Activated naive CD4-positive, alpha-beta T cell treated with anti-CD3 and anti-CD28 coated beads, Interleukin-2, amount 50 U/mL, for 24 hours (primary cell): ENCODE results near the gene HES5.
A peak's percentile ranks its signal among the peaks of the same experiment; 100 is the strongest.
"Not testable (repeated sequence)": the region's sequence is repeated elsewhere in the genome, so short reads cannot be mapped to it uniquely, and the experiment has no call there.

Source experiments
- H3K27ac Mint-ChIP-seq: one replicate; pipeline ENCODE4 v1.8.0; 2021; ENCODE audit warnings: mild to moderate bottlenecking, mixed read lengths
- H3K27me3 Mint-ChIP-seq: one replicate; pipeline ENCODE4 v1.8.0; 2021; ENCODE audit warnings: mixed read lengths
- H3K36me3 Mint-ChIP-seq: one replicate; pipeline ENCODE4 v1.8.0; 2021; ENCODE audit warnings: mixed read lengths
- H3K4me1 Mint-ChIP-seq: one replicate; pipeline ENCODE4 v1.8.0; 2021; ENCODE audit warnings: mixed read lengths
- H3K4me3 Mint-ChIP-seq: one replicate; pipeline ENCODE4 v1.8.0; 2021; ENCODE audit warnings: mild to moderate bottlenecking, mixed read lengths
- H3K9me3 Mint-ChIP-seq: one replicate; pipeline ENCODE4 v1.8.0; 2021; ENCODE audit warnings: mixed read lengths

Gene HES5

DNA sequence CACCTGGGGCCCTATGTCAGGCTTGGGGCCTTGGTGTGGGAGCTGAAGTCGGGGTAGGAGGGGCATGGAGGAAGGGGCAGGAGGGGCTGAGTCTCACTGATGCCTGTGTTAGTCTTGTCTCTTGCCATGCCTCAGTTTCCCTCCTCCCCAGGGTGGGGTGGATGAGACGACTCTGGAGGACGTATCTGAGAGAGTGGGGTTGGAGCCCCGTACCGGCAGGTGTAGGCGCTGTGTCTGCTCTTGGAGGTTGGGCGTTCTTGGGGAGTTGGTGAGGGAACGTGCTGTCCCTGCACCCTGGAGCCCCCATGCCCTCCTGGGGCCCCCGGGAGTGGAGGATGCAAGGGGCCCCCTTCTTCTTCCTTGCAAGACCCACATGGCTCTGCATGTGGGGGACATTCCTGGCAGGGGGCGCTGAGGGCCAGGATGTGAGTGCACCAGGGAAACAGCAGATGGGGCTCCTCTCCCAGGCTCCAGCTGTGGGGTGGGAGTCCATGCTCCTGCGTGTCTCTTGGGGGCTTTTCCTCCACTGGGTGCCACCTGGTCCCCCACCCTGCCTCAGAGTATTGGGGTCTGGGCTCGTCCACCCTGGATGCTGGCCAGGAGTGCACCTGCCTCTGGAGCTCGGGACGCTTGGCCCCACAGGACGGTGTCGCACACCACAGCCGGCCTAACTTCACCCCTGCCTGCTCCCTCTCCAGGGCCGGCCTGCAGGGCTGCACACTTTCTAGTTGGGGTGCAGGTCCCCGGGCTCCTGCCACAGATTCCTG, 24.7 kb upstream of the HES5 start:
- Mint-ChIP-seq H3K4me1 (peaks cover 31% of the 10 kb centered on the region), H3K9me3 (no peaks in the 10 kb centered on the region), H3K4me3 (peak overlapping the region; percentile 94), H3K36me3 (no peaks in the 10 kb centered on the region), H3K27ac (peak overlapping the region; percentile 59), H3K27me3 (no peaks in the 10 kb centered on the region)

DNA sequence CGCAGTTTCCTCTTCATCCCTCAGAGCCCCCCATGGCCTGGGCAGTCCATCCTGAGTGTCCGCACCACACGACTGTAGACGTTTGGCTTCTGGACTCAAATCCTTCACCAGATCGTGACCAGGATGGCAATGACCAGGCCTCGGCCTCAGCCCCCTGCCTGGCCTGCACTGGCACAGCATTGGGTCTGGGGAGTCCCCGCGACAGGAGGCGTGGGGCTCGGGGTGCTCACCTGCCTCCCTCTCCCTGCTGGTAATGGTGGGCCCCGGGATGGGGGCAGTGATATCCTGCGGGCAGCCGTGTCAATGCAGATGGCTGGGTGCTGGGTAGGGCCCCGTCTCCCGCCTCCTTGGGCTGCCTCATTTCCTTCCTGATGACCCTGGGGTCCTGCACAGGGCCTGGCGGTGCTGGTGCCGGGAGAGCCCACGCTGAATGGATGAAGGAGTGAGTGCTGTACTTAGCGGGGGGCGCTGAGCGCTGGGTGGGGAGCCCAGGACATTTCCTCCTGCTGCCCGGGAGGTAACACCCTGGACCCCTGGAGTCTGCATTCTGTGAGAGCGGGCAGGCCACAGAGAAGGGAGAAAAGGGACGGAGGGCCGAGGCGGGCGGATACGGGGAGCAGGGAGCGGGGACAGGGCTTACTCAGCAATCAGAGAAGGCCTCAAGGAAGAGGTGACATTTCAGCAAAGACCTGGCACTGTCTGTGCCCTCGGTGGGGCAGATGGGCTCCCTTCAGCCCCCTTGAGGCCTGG, 24.0 kb upstream of the HES5 start:
- Mint-ChIP-seq H3K4me1 (peaks cover 31% of the 10 kb centered on the region), H3K36me3 (no peaks in the 10 kb centered on the region), H3K27me3 (no peaks in the 10 kb centered on the region), H3K9me3 (no peaks in the 10 kb centered on the region), H3K27ac (no peak overlapping the region), H3K4me3 (no peak overlapping the region)

DNA sequence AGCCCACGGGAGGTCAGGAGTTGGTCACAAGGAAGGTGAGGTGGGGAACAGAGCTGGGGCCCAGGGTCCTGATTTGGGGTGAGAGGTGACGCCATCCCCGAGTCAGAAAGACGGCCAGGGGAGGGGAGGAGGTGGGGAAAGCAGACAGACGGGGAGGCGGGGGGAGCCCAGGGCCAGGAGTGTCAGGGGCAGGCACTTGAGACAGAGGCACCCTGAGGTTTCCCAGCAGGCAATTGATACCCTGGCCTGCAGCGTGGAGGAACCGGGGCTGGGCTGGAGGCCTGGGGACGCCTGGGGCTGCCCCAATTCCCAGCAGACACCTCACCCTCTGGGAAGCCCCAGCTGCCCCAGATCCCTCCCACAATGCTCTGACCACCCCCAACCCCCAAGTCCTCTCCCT, 23.0 kb upstream of the HES5 start:
- H3K4me3 Mint-ChIP-seq, H3K27me3 Mint-ChIP-seq, H3K9me3 Mint-ChIP-seq, H3K27ac Mint-ChIP-seq, H3K36me3 Mint-ChIP-seq: not testable (repeated sequence)
- peaks cover 31% of the 10 kb centered on the region for H3K4me1 Mint-ChIP-seq

DNA sequence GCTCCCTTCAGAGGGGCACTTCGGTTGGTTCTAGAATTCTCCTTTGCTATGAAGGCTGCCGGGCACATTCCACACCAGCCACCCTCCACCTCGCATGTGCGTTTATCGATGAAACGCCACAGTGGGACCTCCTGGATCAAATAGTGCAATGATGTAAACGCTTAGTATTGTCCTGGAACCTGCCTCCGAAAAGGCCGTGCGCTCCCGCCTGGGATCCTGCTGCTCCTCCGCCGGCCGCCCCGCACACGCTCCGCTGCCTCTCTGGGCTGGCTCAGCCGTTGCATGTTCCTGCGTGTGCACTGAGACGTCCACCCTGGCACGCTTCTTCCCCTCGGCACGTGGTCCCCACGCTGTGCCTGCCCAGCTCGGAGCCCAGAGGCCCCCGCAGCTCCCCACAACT, 22.1 kb upstream of the HES5 start:
- no peak overlapping the region for H3K27ac Mint-ChIP-seq
- H3K36me3 Mint-ChIP-seq, result no peaks in the 10 kb centered on the region
- H3K4me1 Mint-ChIP-seq, result peaks cover 25% of the 10 kb centered on the region
- H3K4me3 Mint-ChIP-seq, result no peak overlapping the region
- no peaks in the 10 kb centered on the region for H3K9me3 Mint-ChIP-seq
- no peaks in the 10 kb centered on the region for H3K27me3 Mint-ChIP-seq

DNA sequence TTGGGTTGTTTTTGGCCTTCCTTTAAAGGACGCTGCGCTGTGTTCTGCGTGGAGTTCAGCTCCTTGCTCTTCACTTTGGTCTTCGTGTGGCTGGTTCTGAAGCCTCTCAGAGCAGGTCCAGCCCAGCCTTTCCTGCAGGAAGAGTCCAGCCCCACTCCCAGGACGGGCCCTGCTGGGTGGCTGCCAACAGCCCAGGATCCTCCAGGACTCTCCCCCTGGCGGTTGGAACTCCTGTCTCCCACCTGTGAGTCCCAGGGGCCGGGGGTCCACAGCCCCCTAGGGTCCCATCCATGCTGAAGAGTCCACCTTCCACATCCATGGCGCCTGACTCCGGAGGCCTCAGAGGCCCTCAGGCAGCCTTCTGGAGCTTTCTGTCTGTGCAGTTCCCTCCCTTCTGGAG, 21.5 kb upstream of the HES5 start:
- Mint-ChIP-seq H3K4me1 (peaks cover 24% of the 10 kb centered on the region), H3K27ac (peak overlapping the region; percentile 17)
- H3K27me3 Mint-ChIP-seq, H3K36me3 Mint-ChIP-seq, H3K4me3 Mint-ChIP-seq, H3K9me3 Mint-ChIP-seq: not testable (repeated sequence)

DNA sequence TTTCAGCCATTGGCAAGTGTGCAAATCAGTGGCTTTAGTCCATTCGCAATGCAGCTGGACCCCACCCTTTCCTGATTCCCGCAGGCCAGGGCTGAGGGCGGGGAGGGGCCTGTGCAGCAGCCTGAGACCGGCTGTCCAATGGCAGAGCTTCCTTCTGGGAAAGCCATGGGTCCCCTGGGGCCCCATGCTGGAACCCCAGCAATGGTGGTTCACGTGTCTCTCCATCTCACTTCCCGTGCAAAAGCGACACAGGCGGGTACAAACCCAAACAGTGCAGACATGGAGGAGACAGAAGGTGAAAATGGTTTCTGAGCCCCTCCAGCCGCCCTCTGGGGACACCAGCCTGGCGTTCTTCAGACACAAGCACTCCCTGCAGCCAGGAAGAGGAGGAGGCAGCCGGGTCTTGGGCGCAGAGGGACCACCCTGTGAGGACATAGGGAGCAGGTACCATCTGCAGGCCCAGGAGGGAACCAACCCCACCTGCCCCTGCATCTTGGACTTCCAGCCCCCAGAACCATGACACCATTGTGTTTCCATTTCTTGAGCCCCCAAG, 20.3 kb upstream of the HES5 start:
- peaks cover 17% of the 10 kb centered on the region for H3K4me1 Mint-ChIP-seq
- not testable (repeated sequence) for H3K9me3 Mint-ChIP-seq, H3K4me3 Mint-ChIP-seq, H3K27ac Mint-ChIP-seq, H3K36me3 Mint-ChIP-seq, H3K27me3 Mint-ChIP-seq

DNA sequence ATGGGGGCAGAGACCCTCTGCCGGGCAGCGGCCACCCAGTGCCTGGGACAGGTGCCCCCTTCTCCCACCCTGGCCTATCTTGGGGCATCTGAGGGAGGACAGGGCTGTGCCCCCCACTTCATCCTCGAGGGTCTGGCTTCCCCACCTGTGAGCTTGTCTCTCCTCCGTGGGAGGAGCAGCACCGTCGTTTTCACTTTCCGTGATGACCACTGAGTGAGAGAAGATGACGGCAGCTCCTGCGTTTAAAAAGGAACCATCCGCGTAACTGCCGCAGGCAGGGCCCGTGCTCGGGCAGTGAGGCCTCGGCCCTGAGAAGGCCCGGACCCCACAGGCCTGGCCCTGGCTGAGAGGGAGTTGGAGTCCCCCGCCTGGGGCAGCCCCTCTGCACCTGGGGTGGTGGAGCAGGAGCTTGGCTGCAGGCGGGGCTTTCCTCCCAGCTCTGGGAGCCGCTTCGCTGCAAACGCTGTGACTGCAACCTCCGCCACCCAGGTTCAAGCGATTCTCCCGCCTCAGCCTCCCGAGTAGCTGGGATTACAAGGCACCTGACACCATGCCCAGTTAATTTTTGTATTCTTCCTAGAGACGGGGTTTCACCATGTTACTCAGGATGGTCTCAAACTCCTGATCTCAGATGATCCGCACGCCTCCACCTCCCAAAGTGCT, 19.4 kb upstream of the HES5 start:
- not testable (repeated sequence) for H3K4me3 Mint-ChIP-seq, H3K36me3 Mint-ChIP-seq

DNA sequence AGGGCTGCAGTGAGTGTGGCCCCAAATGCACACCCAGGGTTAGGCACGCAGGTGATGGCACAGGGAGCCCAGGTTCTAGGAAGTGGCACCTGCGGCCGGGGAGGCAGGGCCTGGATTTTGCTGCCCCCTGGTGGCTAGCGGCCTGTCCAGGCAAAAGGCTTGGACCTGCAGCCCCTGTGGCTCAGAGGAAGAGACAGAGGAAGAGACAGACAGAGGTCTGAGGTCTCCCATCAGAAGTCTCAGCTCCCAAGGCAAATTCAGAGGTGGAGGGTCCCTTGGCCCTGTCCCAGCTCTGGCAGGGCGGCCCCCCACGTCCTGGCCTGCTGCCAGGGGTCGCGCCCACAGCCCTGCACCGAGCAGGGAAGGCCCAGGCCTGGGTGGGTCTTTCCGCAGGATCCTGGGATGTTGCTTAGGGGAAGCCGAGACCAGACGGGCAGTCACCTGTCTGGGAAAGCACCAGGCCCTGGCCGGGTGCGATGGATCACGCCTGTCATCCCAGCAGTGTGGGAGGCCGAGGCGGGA, 18.1 kb upstream of the HES5 start:
- Mint-ChIP-seq H3K27me3 (no peaks in the 10 kb centered on the region), H3K4me1 (peaks cover 13% of the 10 kb centered on the region), H3K4me3 (peak overlapping the region; percentile 84), H3K9me3 (no peaks in the 10 kb centered on the region), H3K27ac (peak overlapping the region; percentile 95), H3K36me3 (no peaks in the 10 kb centered on the region)

More for the DNA sequence above, 19.4 kb upstream of the HES5 start:
- H3K27ac Mint-ChIP-seq, result peak overlapping the region; percentile 95
- not testable (repeated sequence) for H3K27me3 Mint-ChIP-seq, H3K9me3 Mint-ChIP-seq
- H3K4me1 Mint-ChIP-seq, result peaks cover 11% of the 10 kb centered on the region

DNA sequence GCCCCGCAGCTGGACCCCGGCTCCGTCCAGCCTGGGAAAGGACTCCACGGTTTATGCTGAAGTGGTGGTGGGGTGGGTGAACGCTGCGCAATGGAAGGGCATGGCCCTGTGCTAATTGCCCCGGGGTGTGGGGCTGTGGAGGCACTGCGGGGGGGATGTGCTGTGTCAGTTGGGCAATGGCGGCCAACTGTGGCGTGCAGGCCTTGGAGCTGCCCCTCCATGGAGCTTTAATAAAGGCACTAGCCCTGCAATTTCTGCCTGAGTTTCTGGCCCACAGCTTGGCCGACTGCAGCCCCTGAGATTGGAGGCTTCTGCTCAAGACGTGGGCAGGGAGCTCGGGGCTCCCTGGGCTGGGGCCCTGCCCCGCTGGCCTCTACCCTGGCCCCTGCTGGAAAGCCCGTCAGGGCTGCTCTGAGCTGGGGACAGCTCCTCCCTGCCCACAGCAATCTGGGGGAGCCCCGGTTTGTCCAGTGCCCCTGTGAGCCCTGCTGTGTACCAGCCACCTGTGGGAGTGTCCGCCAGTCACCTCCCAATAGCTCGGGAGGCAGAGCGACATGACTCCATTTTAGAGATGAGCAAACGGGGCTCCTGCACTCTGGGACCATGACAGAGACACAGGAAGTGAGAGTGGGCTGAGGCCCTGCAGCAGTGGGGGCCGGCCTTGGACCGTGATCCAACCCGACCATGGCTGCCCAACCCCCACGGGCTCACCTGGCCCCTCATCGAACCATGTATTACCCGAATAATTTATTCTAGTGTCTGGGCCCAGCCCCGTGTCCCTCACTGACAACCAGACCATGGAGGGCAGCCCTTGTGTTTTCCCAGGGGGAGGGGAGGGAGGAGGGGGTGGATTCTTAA, 17.4 kb upstream of the HES5 start:
- H3K9me3 Mint-ChIP-seq, result no peaks in the 10 kb centered on the region
- no peaks in the 10 kb centered on the region for H3K36me3 Mint-ChIP-seq
- peak overlapping the region; percentile 84 for H3K4me3 Mint-ChIP-seq
- peaks cover 13% of the 10 kb centered on the region for H3K4me1 Mint-ChIP-seq
- H3K27me3 Mint-ChIP-seq, result no peaks in the 10 kb centered on the region
- peak overlapping the region; percentile 77 for H3K27ac Mint-ChIP-seq

DNA sequence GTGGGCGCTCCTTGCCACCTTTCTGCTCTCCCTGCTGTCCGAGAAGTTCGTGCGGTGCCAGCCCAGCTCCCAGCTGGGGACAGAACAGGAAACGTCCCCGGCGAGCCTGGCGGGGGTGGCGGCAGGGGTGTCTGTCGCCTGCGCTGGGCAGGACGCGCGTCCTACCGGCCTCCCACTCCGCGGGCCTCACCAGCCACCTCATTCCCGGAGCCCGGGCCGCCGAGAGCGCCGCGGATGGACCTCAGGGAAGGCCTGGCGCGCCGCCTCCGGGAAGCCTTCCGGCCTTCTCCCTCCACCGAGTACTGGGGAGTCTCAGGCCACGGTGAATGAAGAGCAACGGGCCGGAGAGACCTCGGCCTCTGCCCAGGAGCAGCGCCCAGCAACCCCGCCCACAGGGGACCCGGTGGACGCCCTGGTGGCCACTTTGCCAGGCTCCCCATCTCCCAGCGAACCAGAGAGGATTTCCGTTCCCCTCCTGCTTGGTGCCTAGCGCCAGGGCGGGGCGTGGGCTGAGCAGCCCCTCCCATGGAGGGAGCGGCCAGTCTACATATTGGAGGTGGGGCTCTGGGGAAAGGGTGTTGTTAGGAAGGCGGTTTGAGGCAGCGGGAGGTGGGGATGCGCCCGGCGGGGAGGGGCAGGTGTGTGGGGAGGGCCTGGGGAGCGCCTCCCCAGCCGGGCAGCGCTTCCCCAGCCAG, 16.6 kb upstream of the HES5 start:
- no peaks in the 10 kb centered on the region for H3K36me3 Mint-ChIP-seq
- no peaks in the 10 kb centered on the region for H3K9me3 Mint-ChIP-seq
- H3K27me3 Mint-ChIP-seq, result no peaks in the 10 kb centered on the region
- peaks cover 19% of the 10 kb centered on the region for H3K4me1 Mint-ChIP-seq
- peak overlapping the region; percentile 85 for H3K27ac Mint-ChIP-seq
- peak overlapping the region; percentile 84 for H3K4me3 Mint-ChIP-seq

DNA sequence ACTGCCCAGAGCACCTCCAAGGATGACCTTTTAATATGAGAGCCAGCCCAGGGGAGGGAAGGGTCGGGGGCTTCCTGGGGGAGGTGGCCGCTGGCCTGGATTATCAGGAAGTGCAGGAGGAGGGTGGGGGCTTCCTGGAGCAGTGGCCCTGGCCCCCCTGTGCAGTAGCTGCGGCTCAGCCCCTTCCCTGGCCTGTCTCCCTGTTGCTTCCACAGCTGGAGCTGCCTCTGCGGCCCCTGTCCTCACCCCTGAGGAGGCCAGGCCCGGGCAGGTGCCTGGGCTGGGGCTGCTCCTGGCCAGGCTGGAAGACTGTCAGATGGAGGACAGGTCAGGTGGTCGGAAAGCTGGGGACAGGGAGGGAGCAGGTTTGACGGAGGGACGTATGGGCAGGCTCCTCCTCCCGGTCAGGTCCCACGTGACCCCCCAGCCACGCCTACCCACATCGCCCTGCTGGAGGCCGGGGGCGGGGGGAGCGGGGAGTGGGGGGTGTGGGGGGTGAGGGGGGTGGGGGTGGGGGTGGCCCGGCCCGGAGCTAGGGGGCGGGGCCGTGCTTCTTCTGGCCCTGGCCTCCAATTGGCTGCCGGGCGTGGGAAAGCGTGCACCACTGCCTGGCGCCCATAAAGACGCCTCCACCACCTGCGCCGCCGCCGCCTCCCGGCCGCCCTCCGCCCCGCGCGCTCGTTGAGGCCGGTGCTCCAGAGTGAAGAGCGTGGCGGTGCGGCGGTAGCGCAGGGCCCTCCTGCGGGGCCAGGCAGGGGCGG, 15.9 kb upstream of the HES5 start:
- no peaks in the 10 kb centered on the region for H3K36me3 Mint-ChIP-seq
- peaks cover 26% of the 10 kb centered on the region for H3K4me1 Mint-ChIP-seq
- H3K4me3 Mint-ChIP-seq, result peak overlapping the region; percentile 84
- H3K9me3 Mint-ChIP-seq, result no peaks in the 10 kb centered on the region
- H3K27me3 Mint-ChIP-seq, result no peaks in the 10 kb centered on the region
- no peak overlapping the region for H3K27ac Mint-ChIP-seq

DNA sequence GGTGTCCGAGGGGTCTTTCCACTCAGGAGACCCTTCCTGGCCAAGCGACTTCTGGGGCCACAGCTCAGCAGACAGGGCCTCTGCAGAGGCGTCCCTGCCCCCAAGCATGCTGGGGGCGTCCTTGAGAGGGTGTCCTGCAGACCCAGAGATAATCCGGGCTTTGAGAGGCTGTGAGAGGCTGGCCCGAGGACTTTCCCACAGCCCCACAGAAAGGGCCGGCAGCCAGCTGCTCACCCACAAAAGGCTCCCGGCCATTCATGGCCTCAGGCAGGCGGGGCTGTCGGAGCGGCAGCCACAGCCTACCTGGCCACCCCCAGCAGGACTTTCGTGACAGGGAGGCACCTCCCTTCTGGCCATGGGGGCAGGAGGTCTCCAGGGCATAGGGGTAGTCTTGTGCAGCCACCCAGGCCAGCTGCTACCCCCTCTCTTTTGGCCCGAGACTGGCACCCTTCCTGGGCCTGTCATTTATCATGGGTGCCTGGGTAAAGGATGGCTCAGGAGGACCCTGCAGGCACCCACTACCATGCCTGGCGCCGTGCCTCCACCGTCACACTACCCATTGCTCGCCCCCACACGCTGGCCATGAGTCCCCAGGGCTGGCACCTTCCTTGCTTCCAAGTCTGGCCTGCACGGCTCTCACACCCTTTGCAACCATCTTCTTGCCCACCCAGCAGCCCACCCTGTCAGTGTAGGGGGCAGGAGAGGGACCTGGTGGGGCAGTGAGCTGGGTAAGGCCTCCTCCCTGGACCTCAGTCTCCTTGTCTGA, 15.0 kb upstream of the HES5 start:
- peaks cover 26% of the 10 kb centered on the region for H3K4me1 Mint-ChIP-seq
- H3K9me3 Mint-ChIP-seq, result no peaks in the 10 kb centered on the region
- no peaks in the 10 kb centered on the region for H3K27me3 Mint-ChIP-seq
- no peaks in the 10 kb centered on the region for H3K36me3 Mint-ChIP-seq
- H3K4me3 Mint-ChIP-seq, result no peak overlapping the region
- no peak overlapping the region for H3K27ac Mint-ChIP-seq

DNA sequence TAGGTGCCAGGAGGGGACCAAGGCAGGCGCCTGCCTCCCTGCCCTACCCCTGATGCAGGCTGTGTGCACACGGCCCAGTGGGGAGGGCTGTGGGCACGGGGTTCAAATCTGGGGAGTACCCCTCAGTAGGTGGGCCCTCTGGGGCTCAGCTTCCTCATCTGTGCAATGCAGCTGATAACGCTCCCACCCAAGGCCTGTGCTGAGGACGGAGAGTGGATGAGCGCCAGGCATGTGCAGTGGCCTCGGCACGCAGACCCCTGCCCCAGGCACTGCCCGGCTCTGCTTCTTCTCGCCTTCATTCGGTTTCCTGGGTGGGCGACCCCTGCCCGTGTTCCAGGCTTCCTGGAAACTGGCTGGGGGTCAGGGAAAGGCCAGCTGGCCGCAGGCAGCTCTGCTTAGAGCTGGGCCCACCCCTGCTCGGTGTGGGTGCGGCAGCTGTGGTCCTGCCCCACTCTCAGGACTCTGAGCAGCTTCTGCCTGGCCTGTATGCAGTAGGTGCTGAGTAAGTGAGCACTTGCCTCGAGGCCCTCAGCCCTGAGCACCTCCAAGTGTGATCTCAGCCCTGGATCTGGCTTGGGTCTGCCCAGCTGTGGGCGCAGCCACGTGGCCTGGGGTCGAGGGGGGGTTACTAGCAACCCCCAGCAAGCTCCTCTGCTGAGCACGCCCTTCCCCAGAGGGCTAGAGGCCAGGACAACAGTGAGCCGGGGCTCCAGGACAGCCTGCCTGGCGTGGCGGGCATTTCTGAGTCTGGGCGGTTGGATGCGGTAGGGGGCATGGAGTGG, 14.2 kb upstream of the HES5 start:
- Mint-ChIP-seq H3K36me3 (no peaks in the 10 kb centered on the region), H3K27ac (no peak overlapping the region), H3K27me3 (no peaks in the 10 kb centered on the region), H3K9me3 (no peaks in the 10 kb centered on the region), H3K4me1 (peaks cover 26% of the 10 kb centered on the region), H3K4me3 (no peak overlapping the region)
